Colonic mucosa (tissue), 4 donors: ENCODE data around the gene ITGAL. TPM values are rescaled to one million over a fixed set of nuclear protein-coding genes. Genes with fewer than 3 reads are reported as not detected.
A peak's percentile ranks its signal among the peaks of the same experiment; 100 is the strongest.

Experiments
- DNase-seq: peaks from one replicate; pipeline ENCODE4 v3.0.0-alpha.2; 2020
- H3K27ac ChIP-seq: fragments of 200-600 bp; one replicate; pipeline ENCODE4 v1.8.0; 2021
- H3K27me3 ChIP-seq: fragments of 200-600 bp; one replicate; pipeline ENCODE4 v1.8.0; 2021
- H3K36me3 ChIP-seq: fragments of 200-600 bp; one replicate; pipeline ENCODE4 v1.8.0; 2021
- H3K4me1 ChIP-seq: fragments of 200-600 bp; one replicate; pipeline ENCODE4 v1.8.0; 2021; ENCODE audit warnings: mild to moderate bottlenecking
- H3K4me3 ChIP-seq: fragments of 200-600 bp; one replicate; pipeline ENCODE4 v1.8.0; 2021
- H3K9ac ChIP-seq, 2 donors: one replicate each; pipeline ENCODE4 v1.7.0; 2013; ENCODE audit warnings: control low read depth in 2 of 2, low read depth in 2 of 2, low read length in 2 of 2
- H3K9me3 ChIP-seq: fragments of 200-600 bp; one replicate; pipeline ENCODE4 v1.8.0; 2021
- CTCF ChIP-seq: fragments of 200-600 bp; IDR thresholded peaks from one replicate; pipeline ENCODE4 v1.8.0; 2022; ENCODE audit warnings: antibody characterized with exemption, mild to moderate bottlenecking
- intact Hi-C: fragments of 100-400 bp; cut with DNase I; formaldehyde crosslinking; loops from one replicate; pipeline ENCODE4 v1.14.1; 2022
- total RNA-seq, 2 donors: library from RNA; stranded (reverse); fragmentation: NEBNext Ultra II Directional in 1 of 2; extraction: Animal tissue kit (Norgen Biotek cat#: 25700) in 1 of 2; gene quantifications; one replicate each; pipeline ENCODE4 v1.2.1, GENCODE V29; 2021
- donor health status: healthy.
- donor health status: DM: no; HTN: no; CAD: no.
- donor health status: DM: no; HTN: no; CAD: no.

ITGAL gene
- total RNA-seq, 2 donors from 2014 or later, result 3.4 to 4.8 TPM

DNA sequence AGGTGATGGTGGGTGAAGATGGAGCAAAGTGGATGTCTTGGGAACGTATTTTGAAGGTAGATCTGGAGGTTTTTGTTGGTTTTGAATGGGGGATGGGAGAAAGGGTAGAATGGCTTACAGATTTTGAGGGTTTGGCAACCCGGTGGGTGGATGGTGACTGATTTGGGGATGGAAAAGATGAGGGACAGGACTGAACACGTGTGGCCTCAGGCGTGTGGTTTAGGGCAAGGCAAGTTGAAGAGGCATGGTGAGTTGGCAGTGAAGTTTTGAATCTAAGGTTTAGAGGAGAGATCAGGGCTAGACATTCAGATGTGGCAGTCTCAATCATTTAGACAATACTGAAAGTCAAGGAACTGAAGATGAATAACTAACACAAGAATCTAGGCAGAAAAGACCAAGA lies 37.7 kb upstream of the ITGAL start:
- intact Hi-C loops, result loop anchor here (10.0 kb wide), 1 partner anchor 190 kb away; no protein-coding TSS in a partner anchor
- Histone ChIP-seq H3K9ac (no peak overlapping the region), H3K36me3 (no peaks in the 10 kb centered on the region), H3K9me3 (no peaks in the 10 kb centered on the region), H3K4me1 (no peaks in the 10 kb centered on the region), H3K4me3 (no peak overlapping the region), H3K27me3 (no peaks in the 10 kb centered on the region), H3K27ac (no peak overlapping the region)
- no peak for DNase-seq
- TF ChIP-seq CTCF, result no peak

DNA sequence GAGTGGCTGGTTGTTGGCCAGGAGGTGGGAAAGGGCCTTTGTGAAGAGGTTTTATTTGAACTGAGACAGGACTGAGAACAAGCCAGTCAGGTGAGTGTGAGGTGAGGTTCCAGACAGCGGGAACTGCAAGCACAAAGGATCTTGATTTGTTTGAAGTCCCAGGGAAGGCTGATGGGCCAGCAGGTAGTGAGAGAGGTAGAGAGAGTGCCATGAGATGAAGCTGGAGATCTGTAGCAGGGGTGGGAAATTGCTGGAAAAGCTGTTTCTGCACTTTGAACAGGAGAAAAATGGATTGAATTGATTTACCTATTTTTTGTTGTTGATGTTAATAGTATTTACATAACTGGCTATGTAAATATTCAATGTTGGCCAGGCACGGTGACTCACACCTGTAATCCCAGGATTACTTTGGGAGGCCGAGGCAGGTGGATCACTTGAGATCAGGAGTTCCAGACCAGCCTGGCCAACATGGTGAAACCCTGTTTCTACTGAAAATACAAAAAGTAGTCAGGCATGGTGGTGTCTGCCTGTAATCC lies 35.0 kb upstream of the ITGAL start:
- no peaks in the 10 kb centered on the region for H3K4me1 ChIP-seq
- peak; percentile 43 for DNase-seq
- H3K27me3 ChIP-seq, result no peaks in the 10 kb centered on the region
- no peak overlapping the region for H3K4me3 ChIP-seq
- intact Hi-C loops, result loop anchor here (10.0 kb wide), 1 partner anchor 187 kb away; no protein-coding TSS in a partner anchor
- H3K27ac ChIP-seq, result peak overlapping the region; percentile 17
- no peak overlapping the region for H3K9ac ChIP-seq
- H3K9me3 ChIP-seq, result no peaks in the 10 kb centered on the region
- no peaks in the 10 kb centered on the region for H3K36me3 ChIP-seq
- no peak for TF ChIP-seq CTCF

GRCh38 chr16:30438835-30439234 lies 33.7 kb upstream of the ITGAL start:
- Histone ChIP-seq H3K36me3 (no peaks in the 10 kb centered on the region), H3K9me3 (no peaks in the 10 kb centered on the region), H3K4me1 (peaks cover 4% of the 10 kb centered on the region), H3K9ac (no peak overlapping the region), H3K4me3 (no peak overlapping the region), H3K27ac (no peak overlapping the region), H3K27me3 (no peaks in the 10 kb centered on the region)
- TF ChIP-seq CTCF, result no peak
- intact Hi-C loops, result loop anchor here (10.0 kb wide), 1 partner anchor 186 kb away; no protein-coding TSS in a partner anchor
- DNase-seq, result no peak

- Histone ChIP-seq H3K36me3 (no peaks in the 10 kb centered on the region), H3K27me3 (no peaks in the 10 kb centered on the region), H3K4me1 (peaks cover 9% of the 10 kb centered on the region), H3K9ac (no peak overlapping the region), H3K27ac (no peak overlapping the region), H3K4me3 (no peak overlapping the region), H3K9me3 (no peaks in the 10 kb centered on the region)
- no peak for TF ChIP-seq CTCF
- DNase-seq, result no peak
- intact Hi-C loops, result loop anchor here (10.0 kb wide), 1 partner anchor 185 kb away; no protein-coding TSS in a partner anchor
Measured at GRCh38 chr16:30439720-30440348, 32.7 kb upstream of the ITGAL start.

- Histone ChIP-seq H3K27ac (no peak overlapping the region), H3K9ac (no peak overlapping the region), H3K4me3 (no peak overlapping the region), H3K36me3 (no peaks in the 10 kb centered on the region), H3K9me3 (no peaks in the 10 kb centered on the region), H3K27me3 (no peaks in the 10 kb centered on the region), H3K4me1 (peaks cover 13% of the 10 kb centered on the region)
- no peak for TF ChIP-seq CTCF
- intact Hi-C loops, result no loop called here
- no peak for DNase-seq
Measured at GRCh38 chr16:30443631-30444030, 28.9 kb upstream of the ITGAL start.
